ENCODE results near the gene EDNRA. TPM values are rescaled to one million over a fixed set of nuclear protein-coding genes. Genes with fewer than 3 reads are reported as not detected.

Gene EDNRA
- total RNA-seq, 3 donors from 2014 or later = 2.6 to 11.1 (median 5.2) TPM

DNA sequence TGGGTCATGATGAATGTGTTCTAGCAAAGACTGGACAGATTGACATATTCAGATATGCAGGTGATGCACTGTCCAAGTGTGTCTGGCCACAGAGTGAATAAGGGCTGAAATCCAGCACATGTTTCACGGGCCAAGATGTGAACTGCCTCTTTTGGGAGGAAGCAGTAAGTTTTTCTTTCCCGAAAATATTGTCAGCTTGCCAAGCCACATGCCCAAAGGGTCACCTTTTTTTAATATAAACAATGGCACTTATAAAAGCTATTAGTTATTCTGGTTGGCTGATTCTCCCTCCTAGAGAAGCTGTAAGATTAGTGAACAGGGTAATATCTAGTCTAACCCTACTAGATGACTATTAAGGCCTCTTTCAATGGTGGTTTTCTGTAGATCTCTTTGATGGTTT lies 1.5 kb upstream of the EDNRA start:
- no peak for TF ChIP-seq POLR2A (IDR thresholded peaks at IDR 0.05)
- no peak for TF ChIP-seq CTCF (IDR thresholded peaks at IDR 0.05)
- TF ChIP-seq POLR2AphosphoS5 (IDR thresholded peaks at IDR 0.05) = no peak
- intact Hi-C loops (cut with DNase I; ENCODE audit: low total_unique reads) = no loop called here
- no peak for DNase-seq (ENCODE audit: low spot score in 2 of 2)

DNA sequence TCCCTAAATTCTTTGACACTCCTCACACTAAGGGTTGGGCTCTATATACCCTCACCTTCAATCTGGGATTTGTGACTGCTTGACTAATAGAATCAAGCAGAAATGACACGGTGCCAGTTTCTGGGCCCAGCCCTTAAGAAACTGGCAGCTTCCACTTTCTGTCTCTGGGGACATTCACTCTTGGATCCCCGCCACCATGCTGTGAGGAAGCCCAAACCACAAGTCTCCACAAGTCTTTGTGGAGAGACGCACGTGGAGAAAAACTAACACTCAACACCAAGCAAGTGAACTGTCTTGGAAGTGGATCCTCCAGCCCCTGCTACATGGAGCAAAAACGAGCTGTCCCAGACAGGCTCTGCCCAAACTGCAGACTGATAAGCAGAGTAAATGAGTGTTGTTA lies 1.1 kb upstream of the EDNRA start:
- H3K27ac ChIP-seq = peak overlapping the region; percentile 68 to 86
- H3K27me3 ChIP-seq = no peaks in the 10 kb centered on the region
- DNase-seq (ENCODE audit: low spot score in 2 of 2) = peak in 1 of 2 donors; percentile 80
- no peak for TF ChIP-seq POLR2AphosphoS5 (IDR thresholded peaks at IDR 0.05)
- no peak for TF ChIP-seq CTCF (IDR thresholded peaks at IDR 0.05)
- no peak for TF ChIP-seq POLR2A (IDR thresholded peaks at IDR 0.05)
- no peaks in the 10 kb centered on the region for H3K36me3 ChIP-seq
- peaks cover 0 to 6% of the 10 kb centered on the region in 2 donors for H3K4me1 ChIP-seq
- intact Hi-C loops (cut with DNase I; ENCODE audit: low total_unique reads) = no loop called here
- H3K4me3 ChIP-seq = peak overlapping the region in 1 of 3 donors; percentile 80
- H3K9me3 ChIP-seq = no peaks in the 10 kb centered on the region

More for the DNA sequence above, 1.5 kb upstream of the EDNRA start:
- Histone ChIP-seq H3K4me3 (no peak overlapping the region), H3K4me1 (peaks cover 0 to 6% of the 10 kb centered on the region in 2 donors), H3K27me3 (no peaks in the 10 kb centered on the region), H3K9me3 (no peaks in the 10 kb centered on the region), H3K36me3 (no peaks in the 10 kb centered on the region), H3K27ac (peak overlapping the region; percentile 68 to 86)

DNA sequence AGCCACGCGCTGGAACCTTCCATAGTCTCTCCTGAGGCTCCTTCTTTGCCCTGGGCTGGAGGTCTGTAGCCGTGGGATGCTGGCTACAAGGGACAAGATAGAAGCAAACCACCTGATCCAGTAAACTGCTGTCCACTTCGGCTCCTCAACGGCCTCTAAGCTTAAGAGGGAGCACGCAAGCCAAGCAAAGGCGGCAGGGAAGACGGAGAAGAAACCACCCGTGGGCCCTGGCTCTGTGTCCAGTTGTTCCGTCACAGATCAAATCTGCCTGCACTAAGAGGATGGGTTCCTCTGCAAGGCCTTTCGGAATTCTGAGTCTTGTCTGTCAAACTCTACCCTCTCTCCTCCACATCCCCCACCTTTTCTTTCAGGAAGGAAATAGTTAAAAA lies 401 bp upstream of the EDNRA start:
- Histone ChIP-seq H3K27ac (peak overlapping the region; percentile 68 to 86), H3K27me3 (no peaks in the 10 kb centered on the region), H3K4me1 (peaks cover 0 to 6% of the 10 kb centered on the region in 2 donors), H3K4me3 (peak overlapping the region; percentile 43 to 80 (median 63)), H3K36me3 (no peaks in the 10 kb centered on the region), H3K9me3 (no peaks in the 10 kb centered on the region)
- no peak for DNase-seq (ENCODE audit: low spot score in 2 of 2)
- intact Hi-C loops (cut with DNase I; ENCODE audit: low total_unique reads) = no loop called here
- TF ChIP-seq CTCF (IDR thresholded peaks at IDR 0.05) (no peak), POLR2AphosphoS5 (IDR thresholded peaks at IDR 0.05) (no peak), POLR2A (IDR thresholded peaks at IDR 0.05) (no peak)

GRCh38 chr4:147481577-147482109 lies 746 bp downstream of the EDNRA start:
- no peak for DNase-seq (ENCODE audit: low spot score in 2 of 2)
- no peaks in the 10 kb centered on the region for H3K9me3 ChIP-seq
- peak overlapping the region; percentile 43 to 80 (median 63) for H3K4me3 ChIP-seq
- H3K27me3 ChIP-seq = no peaks in the 10 kb centered on the region
- H3K27ac ChIP-seq = peak overlapping the region; percentile 68 to 86
- intact Hi-C loops (cut with DNase I; ENCODE audit: low total_unique reads) = no loop called here
- peaks cover 0 to 6% of the 10 kb centered on the region in 2 donors for H3K4me1 ChIP-seq
- TF ChIP-seq POLR2A (IDR thresholded peaks at IDR 0.05) (no peak), POLR2AphosphoS5 (IDR thresholded peaks at IDR 0.05) (no peak), CTCF (IDR thresholded peaks at IDR 0.05) (no peak)
- no peaks in the 10 kb centered on the region for H3K36me3 ChIP-seq

DNA sequence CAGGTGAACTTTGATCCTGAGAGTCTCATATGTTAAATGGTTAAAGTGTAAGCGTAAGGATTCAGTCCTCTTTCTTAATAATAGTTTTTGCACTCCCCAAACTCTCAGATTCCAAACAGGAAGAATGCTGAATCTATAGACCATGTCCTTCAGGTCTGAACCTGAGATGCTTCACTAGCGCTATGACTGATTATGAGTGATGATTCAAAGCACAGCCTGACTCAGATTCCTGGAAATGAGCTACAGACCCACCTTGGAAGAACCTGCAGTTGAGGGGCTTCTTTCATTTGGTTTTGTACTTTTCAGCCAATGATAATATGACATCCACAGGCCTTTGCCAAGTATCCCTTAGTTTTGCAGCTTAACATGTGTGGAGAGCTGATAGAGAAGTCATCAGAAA lies 1.4 kb downstream of the EDNRA start:
- H3K9me3 ChIP-seq = no peaks in the 10 kb centered on the region
- H3K27ac ChIP-seq = peak overlapping the region; percentile 9 to 61
- H3K27me3 ChIP-seq = no peaks in the 10 kb centered on the region
- intact Hi-C loops (cut with DNase I; ENCODE audit: low total_unique reads) = no loop called here
- no peaks in the 10 kb centered on the region for H3K36me3 ChIP-seq
- peaks cover 0 to 6% of the 10 kb centered on the region in 2 donors for H3K4me1 ChIP-seq
- H3K4me3 ChIP-seq = peak overlapping the region; percentile 43 to 80 (median 63)
- DNase-seq (ENCODE audit: low spot score in 2 of 2) = no peak
- TF ChIP-seq POLR2AphosphoS5 (IDR thresholded peaks at IDR 0.05) (no peak), CTCF (IDR thresholded peaks at IDR 0.05) (no peak), POLR2A (IDR thresholded peaks at IDR 0.05) (no peak)

Measured in breast epithelium (tissue), 4 donors.